IMR-90 (cell line): ENCODE results near the gene CACNA2D1. TPM values are rescaled to one million over a fixed set of nuclear protein-coding genes. Genes with fewer than 3 reads are reported as not detected.

Source experiments
- ATAC-seq: fragments of 200-7000 bp; cut with Tn5 transposase; 2 replicates; pipeline ENCODE4 v1.9.1; 2020; ENCODE audit warnings: low read depth, mild to moderate bottlenecking, moderate library complexity
- BruUV-seq: library from RNA; stranded (reverse); fragments of 400-500 nt; replicated peaks from 2 replicates; lab custom pipeline; 2021; lab: Mats Ljungman, UMichigan
- CTCF ChIA-PET: fragments of 300-600 bp; formaldehyde crosslinking; extraction: SDS; loops from one replicate; lab custom pipeline; 2021; ENCODE audit warnings: antibody characterized with exemption; lab: Yijun Ruan, JAX
- POLR2A ChIA-PET: fragments of 300-600 bp; sonication (Branson Sonifier 250); formaldehyde crosslinking; loops from one replicate; lab custom pipeline; 2022; ENCODE audit warnings: antibody characterized with exemption; ENCODE audit not compliant: unreplicated experiment; lab: Charles Lee
- DNase-seq: peaks from one replicate; pipeline ENCODE4 v3.0.0; 2013
- H2AFZ ChIP-seq: replicated peaks from 2 replicates; pipeline ENCODE3; 2013; ENCODE audit warnings: low read length, mild to moderate bottlenecking; ENCODE audit not compliant: poor library complexity
- H2AK5ac ChIP-seq: 2 replicates; pipeline ENCODE4 v1.6.1; 2013; ENCODE audit warnings: low read depth, low read length, inconsistent platforms
- H2AK9ac ChIP-seq: replicated peaks from 2 replicates; pipeline ENCODE3; 2013; ENCODE audit warnings: mild to moderate bottlenecking, low read depth, low read length, moderate library complexity; ENCODE audit not compliant: poor library complexity
- H2BK120ac ChIP-seq: 2 replicates; pipeline ENCODE4 v1.6.1; 2013; ENCODE audit warnings: low read depth, low read length, inconsistent platforms
- H2BK15ac ChIP-seq: 3 replicates; pipeline ENCODE4 v1.6.1; 2013; ENCODE audit warnings: low read depth, low read length, inconsistent platforms
- H2BK20ac ChIP-seq: 2 replicates; pipeline ENCODE4 v1.6.1; 2013; ENCODE audit warnings: low read depth, mild to moderate bottlenecking, inconsistent platforms, low read length, moderate library complexity
- H2BK5ac ChIP-seq: 2 replicates; pipeline ENCODE4 v1.6.1; 2013; ENCODE audit warnings: mild to moderate bottlenecking, low read depth, low read length, inconsistent platforms; ENCODE audit not compliant: poor library complexity, severe bottlenecking
- H3K14ac ChIP-seq: replicated peaks from 2 replicates; pipeline ENCODE4 v1.6.1; 2013; ENCODE audit warnings: low read depth, low read length, inconsistent platforms
- H3K18ac ChIP-seq: 2 replicates; pipeline ENCODE4 v1.6.1; 2013; ENCODE audit warnings: low read depth, low read length, control low read depth
- H3K23ac ChIP-seq: 2 replicates; pipeline ENCODE4 v1.6.1; 2013; ENCODE audit warnings: low read depth, low read length, inconsistent platforms
- H3K27ac ChIP-seq: 2 replicates; pipeline ENCODE4 v1.5.1; 2013; ENCODE audit warnings: mild to moderate bottlenecking, control low read depth, low read length; ENCODE audit not compliant: insufficient read depth
- H3K27me3 ChIP-seq: 2 replicates; pipeline ENCODE4 v1.6.1; 2013; ENCODE audit warnings: low read length; ENCODE audit not compliant: control insufficient read depth, insufficient read depth
- H3K36me3 ChIP-seq: 2 replicates; pipeline ENCODE4 v1.6.1; 2013; ENCODE audit warnings: low read length, mixed read lengths; ENCODE audit not compliant: control insufficient read depth, insufficient read depth
- H3K4ac ChIP-seq: 2 replicates; pipeline ENCODE4 v1.6.1; 2013; ENCODE audit warnings: low read depth, low read length, inconsistent platforms
- H3K4me1 ChIP-seq: 2 replicates; pipeline ENCODE4 v1.6.1; 2013; ENCODE audit warnings: low read length, mixed read lengths; ENCODE audit not compliant: control insufficient read depth, insufficient read depth
- H3K4me2 ChIP-seq: 2 replicates; pipeline ENCODE4 v1.6.1; 2013; ENCODE audit warnings: low read depth, mild to moderate bottlenecking, control low read depth, low read length, moderate library complexity
- H3K4me3 ChIP-seq: 2 replicates; pipeline ENCODE4 v1.5.1; 2013; ENCODE audit warnings: low read depth, mild to moderate bottlenecking, control low read depth, low read length, moderate library complexity; ENCODE audit not compliant: insufficient read depth
- H3K56ac ChIP-seq: 2 replicates; pipeline ENCODE4 v1.6.1; 2013; ENCODE audit warnings: low read length, inconsistent platforms; ENCODE audit not compliant: insufficient read depth; ENCODE audit errors: extremely low read depth
- H3K79me1 ChIP-seq, 2 experiments: 2 replicates each; pipeline ENCODE4 v1.6.1; 2013; ENCODE audit warnings: low read length in 2 of 2, inconsistent platforms in 1 of 2, low read depth in 1 of 2
- H3K9ac ChIP-seq: 2 replicates; pipeline ENCODE4 v1.6.1; 2013; ENCODE audit warnings: low read depth, low read length, control low read depth
- H3K9me1 ChIP-seq: 2 replicates; pipeline ENCODE4 v1.6.1; 2013; ENCODE audit warnings: low read length, inconsistent platforms; ENCODE audit not compliant: insufficient read depth
- H3K9me3 ChIP-seq: 2 replicates; pipeline ENCODE4 v1.6.1; 2013; ENCODE audit warnings: low read length; ENCODE audit not compliant: control insufficient read depth, insufficient read depth
- H4K20me1 ChIP-seq: 2 replicates; pipeline ENCODE4 v1.6.1; 2013; ENCODE audit warnings: low read length, inconsistent platforms; ENCODE audit not compliant: insufficient read depth
- H4K5ac ChIP-seq: 2 replicates; pipeline ENCODE4 v1.6.1; 2013; ENCODE audit warnings: mild to moderate bottlenecking, low read depth, low read length, control low read depth
- H4K8ac ChIP-seq, 2 experiments: 2 replicates each; pipeline ENCODE4 v1.6.1; 2013; ENCODE audit warnings: low read depth in 2 of 2, low read length in 2 of 2, control low read depth in 1 of 2, inconsistent platforms in 1 of 2
- H4K91ac ChIP-seq: 2 replicates; pipeline ENCODE4 v1.6.1; 2013; ENCODE audit warnings: low read depth, low read length, inconsistent platforms; ENCODE audit not compliant: insufficient read depth
- BHLHE40 ChIP-seq: fragments of 150-350 bp; IDR thresholded peaks from 2 replicates; pipeline ENCODE4 v1.6.1; 2016; ENCODE audit warnings: mild to moderate bottlenecking, low read depth, low read length
- CEBPB ChIP-seq: IDR thresholded peaks from 2 replicates; pipeline ENCODE4 v1.6.1; 2012; ENCODE audit warnings: low read depth, low read length, improper control_type of control experiment
- CHD1 ChIP-seq: IDR thresholded peaks from 2 replicates; pipeline ENCODE4 v1.6.1; 2012; ENCODE audit warnings: low read depth, low read length, improper control_type of control experiment
- FOS ChIP-seq: fragments of 150-350 bp; IDR thresholded peaks from 2 replicates; pipeline ENCODE4 v1.6.1; 2016; ENCODE audit warnings: low read depth, low read length
- MAFK ChIP-seq: IDR thresholded peaks from 2 replicates; pipeline ENCODE4 v1.6.1; 2012; ENCODE audit warnings: low read depth, low read length, improper control_type of control experiment
- MAZ ChIP-seq: IDR thresholded peaks from 2 replicates; pipeline ENCODE4 v1.6.1; 2012; ENCODE audit warnings: low read depth, mild to moderate bottlenecking, low read length, improper control_type of control experiment, moderate library complexity, borderline replicate concordance
- MXI1 ChIP-seq: IDR thresholded peaks from 2 replicates; pipeline ENCODE4 v1.6.1; 2012; ENCODE audit warnings: low read depth, mild to moderate bottlenecking, low read length, moderate library complexity, borderline replicate concordance
- NFE2L2 ChIP-seq: fragments of 150-350 bp; IDR thresholded peaks from 2 replicates; pipeline ENCODE4 v1.6.1; 2016; ENCODE audit warnings: low read depth, mild to moderate bottlenecking, low read length
- POLR2A ChIP-seq: IDR thresholded peaks from 2 replicates; pipeline ENCODE4 v1.6.1; 2012; ENCODE audit warnings: mild to moderate bottlenecking, low read depth, low read length
- RAD21 ChIP-seq: IDR thresholded peaks from 2 replicates; pipeline ENCODE4 v1.6.1; 2012; ENCODE audit warnings: low read length, improper control_type of control experiment
- RCOR1 ChIP-seq: IDR thresholded peaks from 2 replicates; pipeline ENCODE4 v1.6.1; 2012; ENCODE audit warnings: mild to moderate bottlenecking, low read length, improper control_type of control experiment; ENCODE audit not compliant: insufficient replicate concordance
- SMC3 ChIP-seq: fragments of 150-350 bp; IDR thresholded peaks from 2 replicates; pipeline ENCODE4 v1.6.1; 2016; ENCODE audit warnings: low read depth, mild to moderate bottlenecking, antibody characterized with exemption, low read length, moderate library complexity
- WGBS, 2 experiments: methylation state at CpG; one replicate each; pipeline versions ENCODE4 v1.1.5 to v1.1.7; 2013; ENCODE audit warnings: missing lambda C conversion rate in 2 of 2; ENCODE audit not compliant: insufficient read length in 1 of 2; ENCODE audit errors: extremely low coverage in 2 of 2; 5-methylcytosine and 5-hydroxymethylcytosine counted together
- dilution Hi-C: fragments of 300-500 bp; cut with HindIII; formaldehyde crosslinking; loops from one replicate; pipeline ENCODE4 v1.14.3; 2018; ENCODE audit warnings: low sequenced_read_pairs; ENCODE audit not compliant: unreplicated experiment
- in situ Hi-C: fragments of 300-500 bp; cut with MboI; formaldehyde crosslinking; loops from 3 replicates; pipeline ENCODE4 v1.14.3; 2019; ENCODE audit warnings: low sequenced_read_pairs, inconsistent platforms, mixed read lengths
- intact Hi-C: fragments of 100-400 bp; cut with micrococcal nuclease; formaldehyde crosslinking; loops from 2 replicates; pipeline ENCODE4 v1.10.0; 2022
- polyA plus RNA-seq, 3 experiments: library from polyadenylated mRNA; depleted of rRNA; stranded (reverse); fragments of >200 nt; gene quantifications; 2 replicates each; pipeline ENCODE4 v1.2.3, GENCODE V29; 2012; ENCODE audit warnings: low replicate concordance in 1 of 3
- total RNA-seq: library from RNA; depleted of rRNA; stranded (reverse); fragments of >200 nt; gene quantifications from 2 replicates; pipeline ENCODE4 v1.2.3, GENCODE V29; 2012
- TF ChIP-seq, protein P1 (sequence below): fragments of 150-350 bp; IDR thresholded peaks from 2 replicates; pipeline ENCODE4 v1.6.1; 2017; ENCODE audit warnings: mild to moderate bottlenecking, antibody characterized with exemption, low read length, low read depth
- TF ChIP-seq, protein P2 (sequence below): conservative IDR thresholded peaks from 2 replicates; pipeline ENCODE4 v1.5.1; 2012; ENCODE audit warnings: mild to moderate bottlenecking, low read depth, low read length, improper control_type of control experiment
- TF ChIP-seq, protein P3 (sequence below): fragments of 150-350 bp; IDR thresholded peaks from 2 replicates; pipeline ENCODE4 v1.6.1; 2016; ENCODE audit warnings: low read depth, mild to moderate bottlenecking, low read length, moderate library complexity, borderline replicate concordance

Gene CACNA2D1
- total and polyA plus RNA-seq, 2 of the 4 experiments (the other 2 are of a cell fraction): 5.8 to 21.9 TPM

DNA sequence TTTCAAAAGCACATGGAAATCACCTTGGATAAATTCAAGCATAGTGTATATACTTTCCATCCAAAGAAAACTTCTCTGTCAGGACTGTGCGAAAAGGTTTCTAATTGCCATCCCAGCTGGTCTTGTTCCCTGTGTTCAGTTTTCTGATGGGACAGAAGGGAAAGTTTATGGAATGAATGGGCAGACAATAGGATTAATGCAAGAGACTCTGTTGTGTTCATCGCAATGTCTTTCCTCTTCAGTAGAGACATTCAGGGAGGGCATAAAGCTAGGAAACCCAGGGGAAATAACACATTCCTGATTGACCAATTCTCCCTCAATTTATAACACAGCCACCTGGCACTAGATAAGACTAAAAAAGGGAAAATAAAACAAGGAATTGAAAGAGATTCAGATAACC lies 78.9 kb downstream of the CACNA2D1 start:
- no CpG with 5 or more reads among the region's 2 CpGs for WGBS, 2 experiments
- no peak overlapping the region for H2BK120ac ChIP-seq
- intact Hi-C loops: no loop called here
- ChIA-PET POLR2A (no interaction called here), CTCF (interaction anchor here (0.7 kb wide), 1 partner anchor 50 kb away, joined by 5 read pairs; no protein-coding TSS in a partner anchor)
- in situ Hi-C loops: no loop called here
- H3K14ac ChIP-seq: no peak overlapping the region
- H3K56ac ChIP-seq: no peak overlapping the region
- peaks cover 0 to 20% of the 10 kb centered on the region in 2 experiments; a peak in 3 of 4 replicates for H3K79me1 ChIP-seq
- H4K5ac ChIP-seq: no peak overlapping the region
- no peak overlapping the region for H3K18ac ChIP-seq
- no peaks in the 10 kb centered on the region for H4K20me1 ChIP-seq
- H3K9me3 ChIP-seq: no peaks in the 10 kb centered on the region
- H3K4me2 ChIP-seq: no peak overlapping the region
- no peak overlapping the region for H3K23ac ChIP-seq
- H2AK5ac ChIP-seq: no peak overlapping the region
- no peak overlapping the region for H2AFZ ChIP-seq
- peaks cover 2% of the 10 kb centered on the region; the same call in 1 of the 2 replicates for H3K9me1 ChIP-seq
- peaks cover 7% of the 10 kb centered on the region for H3K4me1 ChIP-seq
- H3K9ac ChIP-seq: no peak overlapping the region
- no peak overlapping the region for H4K91ac ChIP-seq
- BruUV-seq: no TSS peak
- no peaks in the 10 kb centered on the region for H3K27me3 ChIP-seq
- H2BK15ac ChIP-seq: no peak overlapping the region
- H3K4ac ChIP-seq: no peak overlapping the region
- dilution Hi-C loops: no loop called here
- DNase-seq (no peak), ATAC-seq (no peak)
- TF ChIP-seq MAZ (no peak), CHD1 (no peak), BHLHE40 (no peak), RAD21 (no peak), RCOR1 (no peak), FOS (no peak), MXI1 (no peak), POLR2A (no peak), NFE2L2 (no peak), SMC3 (no peak), MAFK (no peak), CEBPB (no peak)
- TF ChIP-seq, protein P1, sequence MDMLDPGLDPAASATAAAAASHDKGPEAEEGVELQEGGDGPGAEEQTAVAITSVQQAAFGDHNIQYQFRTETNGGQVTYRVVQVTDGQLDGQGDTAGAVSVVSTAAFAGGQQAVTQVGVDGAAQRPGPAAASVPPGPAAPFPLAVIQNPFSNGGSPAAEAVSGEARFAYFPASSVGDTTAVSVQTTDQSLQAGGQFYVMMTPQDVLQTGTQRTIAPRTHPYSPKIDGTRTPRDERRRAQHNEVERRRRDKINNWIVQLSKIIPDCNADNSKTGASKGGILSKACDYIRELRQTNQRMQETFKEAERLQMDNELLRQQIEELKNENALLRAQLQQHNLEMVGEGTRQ: no peak
- TF ChIP-seq, protein P2, sequence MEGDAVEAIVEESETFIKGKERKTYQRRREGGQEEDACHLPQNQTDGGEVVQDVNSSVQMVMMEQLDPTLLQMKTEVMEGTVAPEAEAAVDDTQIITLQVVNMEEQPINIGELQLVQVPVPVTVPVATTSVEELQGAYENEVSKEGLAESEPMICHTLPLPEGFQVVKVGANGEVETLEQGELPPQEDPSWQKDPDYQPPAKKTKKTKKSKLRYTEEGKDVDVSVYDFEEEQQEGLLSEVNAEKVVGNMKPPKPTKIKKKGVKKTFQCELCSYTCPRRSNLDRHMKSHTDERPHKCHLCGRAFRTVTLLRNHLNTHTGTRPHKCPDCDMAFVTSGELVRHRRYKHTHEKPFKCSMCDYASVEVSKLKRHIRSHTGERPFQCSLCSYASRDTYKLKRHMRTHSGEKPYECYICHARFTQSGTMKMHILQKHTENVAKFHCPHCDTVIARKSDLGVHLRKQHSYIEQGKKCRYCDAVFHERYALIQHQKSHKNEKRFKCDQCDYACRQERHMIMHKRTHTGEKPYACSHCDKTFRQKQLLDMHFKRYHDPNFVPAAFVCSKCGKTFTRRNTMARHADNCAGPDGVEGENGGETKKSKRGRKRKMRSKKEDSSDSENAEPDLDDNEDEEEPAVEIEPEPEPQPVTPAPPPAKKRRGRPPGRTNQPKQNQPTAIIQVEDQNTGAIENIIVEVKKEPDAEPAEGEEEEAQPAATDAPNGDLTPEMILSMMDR: no peak
- TF ChIP-seq, protein P3, sequence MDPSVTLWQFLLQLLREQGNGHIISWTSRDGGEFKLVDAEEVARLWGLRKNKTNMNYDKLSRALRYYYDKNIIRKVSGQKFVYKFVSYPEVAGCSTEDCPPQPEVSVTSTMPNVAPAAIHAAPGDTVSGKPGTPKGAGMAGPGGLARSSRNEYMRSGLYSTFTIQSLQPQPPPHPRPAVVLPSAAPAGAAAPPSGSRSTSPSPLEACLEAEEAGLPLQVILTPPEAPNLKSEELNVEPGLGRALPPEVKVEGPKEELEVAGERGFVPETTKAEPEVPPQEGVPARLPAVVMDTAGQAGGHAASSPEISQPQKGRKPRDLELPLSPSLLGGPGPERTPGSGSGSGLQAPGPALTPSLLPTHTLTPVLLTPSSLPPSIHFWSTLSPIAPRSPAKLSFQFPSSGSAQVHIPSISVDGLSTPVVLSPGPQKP: no peak
- H2BK20ac ChIP-seq: no peak overlapping the region
- no peak overlapping the region for H2BK5ac ChIP-seq
- no peak overlapping the region for H4K8ac ChIP-seq
- 0 out of 2 replicates have a peak, but pooled peaks cover 2% of the 10 kb centered on the region for H3K36me3 ChIP-seq
- H2AK9ac ChIP-seq: no peak overlapping the region
- H3K27ac ChIP-seq: no peak overlapping the region
- no peak overlapping the region for H3K4me3 ChIP-seq
